NOMO-1 treated with dmso at 0.1 percent for 144 hours (cell line): Measurements from ENCODE around the gene SDK2.
"Not testable (repeated sequence)": the region's sequence is repeated elsewhere in the genome, so short reads cannot be mapped to it uniquely, and the experiment has no call there.

Source experiments
- DNase-seq: peaks from one replicate; lab custom pipeline; 2025; ENCODE audit not compliant: unreplicated experiment; lab: John Stamatoyannopoulos, UW

SDK2 gene

DNA sequence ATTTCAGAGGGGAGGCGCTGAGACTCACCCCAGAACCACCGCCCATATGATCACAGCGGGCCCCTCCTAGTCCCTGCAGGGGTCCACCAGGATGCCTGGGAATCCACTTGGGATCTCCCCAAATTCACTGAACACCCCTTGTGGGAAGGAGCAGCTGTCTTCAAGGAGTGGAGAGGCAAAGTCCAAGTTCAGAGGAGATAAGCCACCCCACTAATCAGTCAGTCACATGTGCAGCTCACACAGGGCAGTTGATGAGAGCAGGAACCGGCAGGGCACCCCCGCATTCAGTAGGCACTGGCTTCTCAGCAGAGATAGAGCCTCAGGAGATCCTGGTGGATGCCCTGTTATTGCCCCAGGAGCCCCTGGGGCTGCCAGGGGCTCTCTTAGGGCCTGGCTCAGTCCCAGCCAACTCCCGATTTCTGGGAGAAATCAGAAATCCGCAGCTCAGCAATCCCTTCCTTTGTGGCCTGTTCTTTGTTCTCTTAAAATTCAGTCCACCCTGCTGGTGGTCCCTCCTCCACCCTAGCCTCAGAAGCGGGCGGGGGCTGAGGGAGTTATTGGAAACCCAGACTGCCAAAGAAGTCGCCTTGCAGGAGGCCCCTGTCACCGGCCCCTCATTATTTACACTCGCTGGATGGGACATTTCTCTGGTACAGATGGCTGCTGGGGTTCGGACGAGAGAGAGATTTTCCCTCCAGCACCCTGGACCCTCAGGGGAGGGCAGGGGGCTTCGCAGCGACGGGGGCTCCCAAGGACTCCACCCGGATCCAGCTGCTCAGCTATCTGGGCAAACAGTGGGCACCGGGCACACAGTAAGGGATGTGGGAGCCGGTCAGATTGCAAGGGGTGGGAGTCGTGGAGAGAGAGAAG lies 334.3 kb downstream of the SDK2 start:
- no peak for DNase-seq

DNA sequence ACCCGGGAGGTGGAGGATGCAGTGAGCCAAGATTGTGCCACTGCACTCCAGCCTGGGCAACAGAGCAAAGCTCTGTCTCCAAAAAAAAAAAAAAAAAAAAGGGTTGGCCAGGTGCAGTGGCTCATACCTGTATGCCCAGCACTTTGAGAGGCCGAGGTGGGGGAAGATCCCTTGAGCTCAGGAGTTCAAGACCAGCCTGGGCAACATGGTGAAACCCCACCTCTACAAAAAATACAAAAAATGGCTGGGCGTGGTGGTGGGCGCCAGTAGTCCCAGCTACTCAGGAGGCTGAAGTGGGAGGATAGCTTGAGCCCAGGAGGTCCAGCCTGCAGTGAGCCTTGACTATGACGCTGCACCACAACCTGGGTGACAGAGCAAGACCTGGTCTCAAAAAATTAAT lies 335.3 kb downstream of the SDK2 start:
- not testable (repeated sequence) for DNase-seq

DNA sequence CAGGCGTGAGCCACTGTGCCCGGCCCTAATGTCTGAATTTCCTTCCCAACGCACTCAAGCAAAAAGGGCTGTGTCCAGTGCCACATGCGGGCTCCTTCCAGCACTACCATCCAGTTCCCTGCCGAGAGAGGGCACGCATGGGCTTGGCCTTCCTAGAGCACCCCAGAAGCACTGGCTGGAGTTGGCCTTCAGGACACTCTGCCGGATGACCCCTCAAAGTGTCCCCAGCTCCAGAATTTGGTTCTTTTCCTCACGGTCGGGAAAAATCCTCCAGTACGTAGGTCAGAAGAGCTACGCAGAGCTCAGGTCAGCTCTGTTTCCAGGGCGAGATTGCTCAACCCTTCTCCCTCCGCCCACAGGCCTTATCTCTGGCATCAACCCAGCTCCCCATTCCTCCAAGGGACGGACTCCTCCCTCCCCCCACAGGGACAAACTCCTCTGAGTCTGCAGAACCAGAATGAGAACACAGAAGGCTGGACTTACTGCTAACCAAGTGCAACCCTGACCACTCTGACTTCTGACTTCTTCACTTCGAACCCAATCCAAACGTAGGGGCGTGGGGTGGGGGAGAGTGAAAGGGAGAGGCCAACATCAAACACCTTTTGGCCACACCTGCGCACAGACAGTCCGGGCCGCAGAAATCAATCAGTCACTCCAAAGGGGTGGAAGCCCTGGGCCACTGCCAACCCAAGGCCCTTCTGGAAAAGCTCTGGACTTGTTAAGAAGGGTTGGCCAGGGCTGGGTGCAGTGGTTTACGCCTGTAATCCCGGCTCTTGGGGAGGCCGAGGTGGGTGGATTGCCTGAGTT lies 336.0 kb downstream of the SDK2 start:
- no peak for DNase-seq

DNA sequence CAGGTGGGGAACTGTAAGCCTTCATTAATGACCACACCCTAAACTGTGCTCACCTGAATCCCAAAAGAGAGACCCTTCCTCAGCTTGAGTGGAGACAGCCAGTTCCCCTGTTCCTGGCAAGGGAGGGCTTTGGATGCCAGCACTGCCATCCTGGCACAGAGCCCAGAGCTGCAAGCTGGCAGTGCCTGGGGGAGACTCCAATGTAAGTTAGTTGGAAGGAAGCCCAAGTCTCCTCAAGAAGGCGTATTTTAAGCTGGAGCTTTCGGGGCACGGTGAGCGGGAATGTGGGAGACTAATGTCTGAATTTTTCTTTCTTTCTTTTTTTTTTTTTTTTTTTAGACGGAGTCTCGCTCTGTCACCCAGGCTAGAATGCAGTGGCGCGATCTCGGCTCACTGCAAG lies 337.1 kb downstream of the SDK2 start:
- no peak for DNase-seq

DNA sequence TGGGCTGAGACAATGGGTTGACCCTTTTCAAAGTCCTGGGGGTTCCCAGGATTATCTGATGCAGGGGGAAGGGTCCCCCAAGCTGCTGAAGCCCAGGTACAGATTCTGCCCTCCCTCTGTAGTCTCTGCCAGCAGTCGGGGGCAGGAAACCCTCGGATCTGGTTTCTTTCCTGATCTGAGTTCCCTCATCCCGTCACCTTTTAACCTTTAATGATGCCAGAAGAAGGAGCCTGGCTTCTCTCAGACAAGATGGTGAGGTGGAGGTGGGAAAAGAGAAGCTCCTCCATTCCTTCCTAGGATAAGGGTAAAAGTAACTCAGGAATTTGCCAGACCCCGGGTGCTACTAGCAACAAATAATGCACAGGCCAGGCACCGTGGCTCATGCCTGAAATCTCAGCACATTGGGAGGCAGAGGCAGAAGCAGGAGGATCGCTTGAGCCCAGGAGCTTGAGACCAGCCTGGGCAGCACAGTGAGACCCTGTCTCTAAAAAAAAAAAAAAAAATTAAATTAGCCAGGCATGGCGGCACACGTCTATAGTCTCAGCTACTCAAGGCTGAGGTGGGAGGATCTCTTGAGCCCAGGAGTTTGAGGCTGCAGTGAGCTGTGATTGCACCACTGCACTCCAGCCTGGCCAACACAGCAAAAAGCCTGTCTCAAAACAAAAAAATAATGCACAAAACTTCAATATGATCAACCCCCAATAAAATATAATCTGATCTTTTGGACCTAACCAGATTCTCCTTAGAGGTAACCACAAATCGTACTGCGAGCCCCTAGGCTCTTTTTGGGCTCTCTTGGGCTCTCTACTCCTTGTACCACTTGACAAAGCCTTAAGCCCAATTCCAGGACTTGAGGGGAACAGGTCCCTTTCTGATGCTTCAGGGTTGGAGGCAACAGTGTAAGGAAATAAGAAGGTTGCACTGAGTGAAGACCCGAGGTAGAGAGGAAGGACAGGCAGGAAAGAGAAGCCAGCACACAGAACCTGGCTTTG lies 338.1 kb downstream of the SDK2 start:
- DNase-seq, result no peak

DNA sequence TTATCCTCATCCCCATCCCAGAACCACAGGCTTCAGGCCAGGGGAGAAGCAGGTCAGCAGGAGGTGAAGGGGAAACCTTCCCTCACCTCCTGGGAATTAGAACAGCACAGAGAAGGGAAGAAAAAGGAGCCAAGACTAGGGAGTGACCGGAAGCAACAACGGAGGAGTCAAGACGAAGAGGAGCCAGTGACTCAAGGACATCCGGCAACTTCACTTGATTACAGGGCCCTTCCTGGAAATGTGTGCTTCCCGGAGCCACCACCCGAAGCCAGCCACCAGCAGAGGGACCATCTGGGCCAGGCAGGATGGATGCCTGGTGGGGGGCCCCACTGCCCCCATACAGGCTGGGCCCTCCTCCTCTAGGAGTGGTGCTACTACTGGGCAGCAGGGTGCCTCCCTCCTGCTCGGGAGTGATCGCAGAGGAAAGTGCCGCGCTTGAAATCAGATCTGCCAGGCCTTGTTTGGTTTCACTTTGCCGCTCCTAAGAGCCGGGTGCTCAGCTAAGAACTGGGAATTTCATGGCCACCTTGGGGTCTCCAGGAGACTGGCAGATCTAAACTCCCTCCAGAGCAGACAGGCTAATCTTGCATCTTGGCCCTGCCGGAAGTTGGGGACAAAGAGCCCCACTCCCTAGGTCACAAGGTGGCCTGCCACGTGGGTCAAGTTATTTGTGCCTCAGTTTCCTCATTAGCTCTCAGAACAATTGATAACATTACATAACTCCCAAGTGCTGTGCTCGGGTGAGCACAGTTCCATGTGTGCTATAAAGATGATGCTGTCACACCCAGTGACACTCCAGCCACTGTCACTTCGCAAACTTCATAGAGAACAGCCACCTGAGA lies 339.1 kb downstream of the SDK2 start:
- DNase-seq, result no peak

DNA sequence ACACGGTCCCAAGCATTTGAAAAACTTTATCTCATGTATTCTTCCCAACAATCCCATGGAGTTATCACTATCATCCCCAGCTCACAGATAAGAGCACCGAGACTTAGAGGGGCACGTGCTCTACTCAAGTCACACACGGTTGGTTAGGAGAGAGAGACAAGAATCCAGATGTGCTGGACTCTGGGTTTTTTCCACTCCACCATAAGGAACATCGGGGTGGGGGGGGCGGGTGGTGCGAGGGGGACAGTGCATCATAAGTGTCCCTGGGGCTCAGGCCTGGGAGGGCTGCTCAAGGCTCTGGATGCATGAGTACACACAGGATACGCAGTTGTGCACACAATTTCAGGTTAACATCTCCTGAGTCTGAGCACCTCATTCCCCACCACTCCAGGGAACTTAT lies 339.8 kb downstream of the SDK2 start:
- no peak for DNase-seq

DNA sequence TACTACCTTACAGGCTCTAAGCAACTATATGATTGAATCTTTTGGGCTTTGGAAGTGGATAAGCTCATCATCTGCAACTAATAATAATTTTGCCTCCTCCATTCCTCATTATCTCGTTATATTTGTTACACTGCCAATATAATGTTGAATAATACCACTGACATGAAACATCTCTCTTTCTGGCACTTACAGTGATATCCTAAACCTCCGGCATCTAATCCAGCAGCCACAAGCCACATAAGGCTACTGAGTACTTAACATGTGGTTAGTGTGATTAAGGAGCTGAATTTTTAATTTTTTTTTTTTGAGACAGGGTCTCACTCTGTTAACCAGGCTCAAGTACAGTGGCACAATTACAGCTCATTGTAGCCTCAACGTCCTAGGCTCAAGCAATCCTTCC lies 342.1 kb downstream of the SDK2 start:
- no peak for DNase-seq

DNA sequence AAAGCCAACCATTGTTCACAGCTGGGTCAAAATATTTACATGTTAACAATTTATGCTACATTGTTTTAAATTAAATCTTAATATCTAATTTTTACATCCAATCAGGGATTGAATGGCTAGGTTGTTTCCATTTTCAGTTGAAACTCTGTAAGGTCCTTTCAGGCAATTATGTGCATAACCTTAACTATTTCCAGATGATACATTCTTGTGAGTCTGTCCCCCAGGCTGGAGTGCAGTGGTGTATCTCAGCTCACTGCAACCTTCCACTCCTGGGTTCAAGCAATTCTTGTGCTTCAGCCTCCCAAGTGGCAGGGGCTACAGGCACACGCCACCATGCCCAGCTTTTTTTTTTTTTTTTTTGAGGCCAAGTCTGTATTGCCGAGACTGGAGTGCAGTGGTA lies 342.9 kb downstream of the SDK2 start:
- no peak for DNase-seq

DNA sequence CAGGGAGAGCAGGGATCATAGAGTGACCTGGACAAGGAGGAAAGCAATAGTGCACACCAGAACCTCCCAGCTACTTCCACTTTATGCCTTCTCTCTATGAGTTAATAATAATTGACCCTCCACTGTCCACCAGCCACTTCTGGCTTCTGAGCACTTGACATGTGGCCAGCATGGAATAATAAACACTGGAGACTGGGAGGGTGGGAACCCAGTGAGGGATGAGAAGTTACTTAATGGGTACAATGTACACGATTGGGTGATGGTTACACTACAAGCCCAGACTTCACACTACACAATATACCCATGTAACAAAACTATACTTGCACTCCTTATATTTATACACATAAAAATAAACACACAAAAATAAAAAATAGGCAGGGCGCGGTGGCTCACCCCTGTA lies 343.9 kb downstream of the SDK2 start:
- no peak for DNase-seq

DNA sequence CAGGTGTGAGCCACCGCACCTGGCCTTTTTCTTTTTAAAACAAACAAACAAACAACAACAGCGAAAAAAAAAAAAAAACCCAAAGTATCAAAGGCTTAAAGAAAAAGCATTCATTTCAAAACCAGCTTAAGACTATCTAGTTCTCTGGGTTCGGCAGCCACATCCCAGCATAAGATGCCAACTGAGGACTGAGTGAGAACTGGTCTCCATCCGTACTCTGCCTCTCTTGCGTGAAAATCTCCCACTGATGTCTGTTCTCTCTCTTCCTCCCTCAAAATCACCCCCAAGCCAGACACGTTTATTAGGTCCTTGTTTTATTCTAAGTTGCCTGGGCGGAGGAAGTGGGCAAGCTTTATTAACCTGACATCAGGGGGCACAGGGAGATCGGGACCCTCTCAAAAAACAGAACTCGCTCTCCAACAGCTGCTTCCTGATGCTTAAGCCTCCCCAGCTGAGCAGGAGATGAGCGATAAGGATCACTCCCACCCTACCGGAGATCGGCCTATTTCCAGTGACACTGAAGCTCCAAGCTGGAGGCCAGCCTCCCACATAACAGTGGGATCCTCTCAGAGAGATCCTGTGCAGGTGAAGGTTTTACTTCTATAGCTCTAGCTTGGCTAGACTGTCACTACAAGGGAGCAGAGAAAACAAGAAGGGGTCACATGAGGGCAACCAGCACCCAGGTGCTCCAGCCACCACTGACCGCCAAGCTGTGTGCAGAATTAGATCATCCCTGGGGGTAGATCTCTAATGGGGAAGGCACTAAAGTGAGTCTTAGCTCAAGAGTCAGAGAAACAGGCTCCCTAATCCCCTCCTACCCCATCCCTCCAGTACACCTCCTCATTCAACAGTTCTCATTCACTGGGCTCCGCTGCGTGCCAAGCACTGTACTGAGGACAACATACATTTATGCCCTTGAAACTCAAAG lies 346.0 kb downstream of the SDK2 start:
- DNase-seq, result no peak

DNA sequence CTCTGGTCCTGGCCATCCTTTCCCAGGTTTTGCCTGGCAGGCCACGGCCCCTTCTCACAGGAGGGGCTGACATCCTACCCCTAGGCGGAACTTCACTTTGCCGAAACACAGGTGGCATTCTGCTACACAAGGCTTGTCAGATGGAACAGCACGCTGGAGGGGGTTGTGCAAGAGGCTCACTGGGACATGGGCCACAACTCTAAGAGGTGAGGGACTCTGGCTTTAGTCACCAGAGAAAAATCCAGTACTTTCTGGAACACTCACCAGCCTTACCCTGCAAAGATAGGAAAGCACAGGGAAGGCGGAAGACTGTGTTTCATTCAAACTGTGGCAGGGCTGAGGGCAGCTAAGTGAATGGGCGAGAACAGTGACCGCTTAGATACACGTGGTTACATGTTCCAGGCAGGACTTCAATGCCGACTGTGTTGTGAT lies 350.7 kb downstream of the SDK2 start:
- DNase-seq, result no peak

DNA sequence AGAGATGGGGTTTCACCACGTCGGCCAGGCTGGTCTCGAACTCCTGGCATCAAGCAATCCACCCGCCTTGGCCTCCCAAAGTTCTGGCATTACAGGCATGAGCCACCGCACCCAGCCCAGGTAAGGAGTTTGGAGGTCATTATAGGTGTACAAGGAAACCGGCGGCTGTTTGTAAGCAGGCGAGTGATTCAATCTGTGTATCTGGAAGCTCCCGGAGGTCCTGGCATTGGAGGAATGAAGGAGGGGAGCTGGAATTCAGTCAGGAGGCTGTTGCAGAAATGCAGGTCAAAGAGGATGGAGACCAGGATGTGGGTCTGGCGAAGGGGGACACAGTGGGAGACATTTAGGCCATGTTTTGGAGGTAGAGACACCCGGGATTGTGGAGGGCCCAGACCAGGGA lies 351.2 kb downstream of the SDK2 start:
- DNase-seq, result no peak

DNA sequence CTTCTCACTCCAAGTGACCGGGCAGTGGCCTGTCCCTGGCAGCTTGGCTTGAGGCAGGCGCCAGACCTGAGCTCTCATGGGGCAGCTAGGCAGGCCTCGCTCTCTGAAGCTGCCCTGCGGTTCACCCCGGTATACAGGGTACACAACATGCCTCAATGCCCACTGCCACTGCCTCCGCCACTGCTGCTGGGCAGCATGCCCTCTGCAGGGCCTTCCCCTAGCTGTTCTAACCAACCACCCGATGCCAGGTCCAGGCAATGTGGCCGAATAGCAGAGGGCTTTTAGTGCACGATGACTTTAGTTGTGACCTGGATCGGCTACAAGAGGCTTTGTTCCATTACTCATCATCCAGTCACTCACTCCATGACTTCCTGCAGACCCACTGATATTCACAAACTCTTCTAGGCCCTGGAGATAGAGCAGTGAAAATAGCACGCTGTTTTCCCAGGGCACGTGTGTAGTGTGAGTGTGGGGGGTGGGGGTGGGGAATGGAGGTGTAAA lies 352.2 kb downstream of the SDK2 start:
- no peak for DNase-seq

DNA sequence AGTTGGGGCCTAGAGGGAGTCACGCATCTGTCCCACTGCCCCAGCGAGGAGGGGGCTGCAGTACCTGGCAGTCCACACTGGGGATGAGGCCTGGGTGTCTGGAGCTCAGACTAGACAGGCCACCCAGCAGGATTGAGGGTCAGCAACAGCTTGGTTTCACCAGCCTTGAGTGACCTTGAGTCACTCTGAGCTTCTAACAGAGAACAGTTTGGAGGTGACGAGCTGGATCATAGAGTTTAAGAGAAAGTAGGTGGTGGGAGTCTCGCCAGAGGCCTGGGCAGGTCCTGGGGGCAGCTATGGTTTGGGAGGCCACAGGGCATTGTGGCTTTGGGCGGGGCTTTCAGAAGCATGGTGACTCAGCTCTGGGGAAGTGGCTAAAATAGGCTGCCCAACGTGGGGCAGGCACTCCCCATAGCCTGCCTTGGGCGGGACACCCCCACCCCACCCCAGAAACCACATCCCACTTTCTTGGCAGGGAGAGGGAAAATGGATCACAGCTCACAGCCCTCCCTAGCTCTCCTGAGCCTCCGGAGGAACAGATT lies 352.9 kb downstream of the SDK2 start:
- DNase-seq, result peak; percentile 72

DNA sequence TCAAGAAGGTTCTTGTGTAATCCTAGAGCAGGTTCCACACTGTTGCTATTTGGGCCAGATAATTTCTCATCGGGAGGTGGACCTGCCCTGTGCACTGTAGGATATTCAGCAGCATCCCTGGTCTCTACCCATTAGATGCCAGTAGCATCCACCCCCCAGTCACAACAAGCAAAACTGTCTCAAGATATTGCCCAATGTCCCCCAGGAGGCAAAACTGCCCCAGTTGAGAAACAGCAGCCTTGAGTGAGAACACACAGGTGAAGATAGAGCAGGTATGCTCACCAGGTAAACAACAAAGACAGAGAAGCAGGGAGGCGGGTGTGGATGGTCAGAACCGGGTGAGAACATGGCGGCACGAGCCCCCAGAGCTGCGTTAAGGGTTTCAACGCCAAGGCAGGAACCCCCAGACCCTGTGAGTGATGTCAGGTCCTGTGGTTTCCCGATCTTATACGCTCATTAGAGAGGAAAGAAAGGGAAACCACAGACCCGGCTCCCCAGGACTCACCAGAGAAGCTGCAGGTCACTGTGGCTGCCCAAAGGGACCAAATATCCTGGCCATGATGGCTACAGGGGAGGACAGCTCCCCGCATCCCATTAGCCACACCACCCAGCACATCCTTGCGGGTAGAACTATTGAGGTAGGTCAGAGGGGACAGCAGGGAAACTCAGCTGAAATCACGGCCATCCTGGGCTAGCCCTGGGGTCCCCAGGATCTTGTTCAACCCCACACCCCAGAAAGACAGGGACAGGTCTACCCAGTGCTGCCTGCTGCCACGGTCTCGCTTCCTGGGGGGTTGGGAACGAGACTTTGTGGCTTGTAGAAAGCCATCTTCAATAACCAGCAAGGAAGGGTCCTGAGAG lies 353.6 kb downstream of the SDK2 start:
- DNase-seq, result no peak

DNA sequence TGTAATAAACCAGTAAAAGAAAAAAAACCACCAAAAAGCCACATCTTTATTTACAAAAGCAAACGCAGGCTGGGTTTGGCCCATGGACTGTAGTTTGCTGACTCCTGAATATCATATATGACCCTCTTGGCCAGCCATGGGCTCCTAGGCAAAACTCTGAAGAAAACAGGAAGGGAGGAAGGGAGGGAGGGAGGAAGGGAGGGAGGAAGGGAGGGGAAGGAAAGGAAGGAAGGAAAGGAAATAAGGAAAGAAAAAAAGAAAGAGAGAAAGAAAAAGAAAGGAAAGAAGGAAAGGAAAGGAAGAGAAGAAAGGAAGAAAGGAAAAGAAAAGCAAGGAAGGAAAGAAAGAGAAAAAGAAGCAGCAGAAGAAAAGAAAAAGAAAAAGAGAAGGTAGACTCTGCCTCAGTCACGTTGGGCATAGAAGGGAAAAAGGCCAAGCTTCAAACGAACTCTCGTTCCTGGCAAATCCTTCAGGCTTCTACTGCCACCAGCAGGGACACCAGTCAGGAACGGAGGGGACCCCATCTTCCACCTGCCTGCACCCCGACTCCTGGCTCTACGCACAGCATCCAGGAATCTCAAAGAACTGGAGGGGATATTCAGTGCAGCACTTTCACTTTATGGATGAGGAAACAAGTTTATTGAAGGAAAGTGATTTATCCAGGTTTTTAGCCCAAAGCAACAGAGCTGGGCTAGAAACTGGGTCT lies 354.5 kb downstream of the SDK2 start:
- DNase-seq, result no peak
